Measurements from ENCODE around the gene TSPO2.
"Not testable (repeated sequence)": the region's sequence is repeated elsewhere in the genome, so short reads cannot be mapped to it uniquely, and the experiment has no call there.

Gene TSPO2

GRCh38 chr6:41042226-41043055, at the start of gene TSPO2:
Gene TSPO2 (plus strand): TSS chr6:41042467. CDS start chr6:41042986, 519 bp downstream.
- DNase-seq = no peak

GRCh38 chr6:40992746-40993145, 49.5 kb upstream of the TSPO2 start:
- DNase-seq = no peak

- DNase-seq = no peak
These were observed 45.6 kb upstream of the TSPO2 start for GRCh38 chr6:40996591-40997233.

GRCh38 chr6:40997234-40997957, 44.9 kb upstream of the TSPO2 start:
- no peak for DNase-seq

- DNase-seq = no peak
These were observed 43.6 kb upstream of the TSPO2 start for GRCh38 chr6:40998661-40999060.

GRCh38 chr6:40999569-40999968, 42.7 kb upstream of the TSPO2 start:
- DNase-seq = peak; percentile 23

- DNase-seq = no peak
These were observed 42.0 kb upstream of the TSPO2 start for GRCh38 chr6:41000248-41000647.

- no peak for DNase-seq
These were observed 40.1 kb upstream of the TSPO2 start for GRCh38 chr6:41002168-41002567.

- DNase-seq = peak; percentile 72
These were observed 36.0 kb upstream of the TSPO2 start for GRCh38 chr6:41006217-41006616.

- DNase-seq = not testable (repeated sequence)
These were observed 35.3 kb upstream of the TSPO2 start for GRCh38 chr6:41006980-41007379.

GRCh38 chr6:41008011-41008410, 34.3 kb upstream of the TSPO2 start:
- no peak for DNase-seq

- no peak for DNase-seq
These were observed 32.6 kb upstream of the TSPO2 start for GRCh38 chr6:41009669-41010068.

GRCh38 chr6:41011673-41012072, 30.6 kb upstream of the TSPO2 start:
- DNase-seq = no peak

GRCh38 chr6:41013466-41014153, 28.7 kb upstream of the TSPO2 start:
- DNase-seq = no peak

GRCh38 chr6:41014780-41015179, 27.5 kb upstream of the TSPO2 start:
- DNase-seq = no peak

GRCh38 chr6:41015860-41016259, 26.4 kb upstream of the TSPO2 start:
- DNase-seq = not testable (repeated sequence)

- no peak for DNase-seq
These were observed 24.6 kb upstream of the TSPO2 start for GRCh38 chr6:41017663-41018062.

- DNase-seq = no peak
These were observed 20.4 kb upstream of the TSPO2 start for GRCh38 chr6:41021832-41022231.

GRCh38 chr6:41022294-41022693, 20.0 kb upstream of the TSPO2 start:
- DNase-seq = no peak

- DNase-seq = no peak
These were observed 19.2 kb upstream of the TSPO2 start for GRCh38 chr6:41023114-41023513.

GRCh38 chr6:41025966-41026530, 16.2 kb upstream of the TSPO2 start:
- no peak for DNase-seq

- no peak for DNase-seq
These were observed 15.0 kb upstream of the TSPO2 start for GRCh38 chr6:41027241-41027640.

Data from CD4-positive, alpha-beta T cell treated with Interleukin-21 for 1 hour (primary cell).